ENCODE measurements around the gene FOXA2.
"Not testable (repeated sequence)": the region's sequence is repeated elsewhere in the genome, so short reads cannot be mapped to it uniquely, and the experiment has no call there.

Gene FOXA2

DNA sequence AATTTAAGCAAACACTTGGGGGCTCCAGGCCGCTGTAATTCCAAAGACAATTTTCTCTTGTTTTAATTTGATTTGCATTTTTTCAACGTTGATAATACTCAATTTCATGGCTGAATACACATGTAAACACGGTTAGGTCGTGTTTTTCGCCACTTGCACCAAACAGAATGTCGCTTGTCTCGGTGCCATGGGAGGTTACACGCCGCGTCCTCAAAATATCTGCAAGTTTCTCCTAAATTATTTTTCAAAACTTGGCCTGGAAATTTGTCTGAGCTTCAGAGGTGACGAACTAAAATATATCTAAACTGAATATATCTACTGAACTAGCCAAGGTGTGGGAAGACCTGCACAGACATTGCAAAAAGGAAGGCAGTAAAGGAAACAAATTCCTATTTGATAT lies 15.0 kb downstream of the FOXA2 start:
- DNase-seq (ENCODE audit: low read depth in 3 of 3, low spot score in 1 of 3), result no peak

DNA sequence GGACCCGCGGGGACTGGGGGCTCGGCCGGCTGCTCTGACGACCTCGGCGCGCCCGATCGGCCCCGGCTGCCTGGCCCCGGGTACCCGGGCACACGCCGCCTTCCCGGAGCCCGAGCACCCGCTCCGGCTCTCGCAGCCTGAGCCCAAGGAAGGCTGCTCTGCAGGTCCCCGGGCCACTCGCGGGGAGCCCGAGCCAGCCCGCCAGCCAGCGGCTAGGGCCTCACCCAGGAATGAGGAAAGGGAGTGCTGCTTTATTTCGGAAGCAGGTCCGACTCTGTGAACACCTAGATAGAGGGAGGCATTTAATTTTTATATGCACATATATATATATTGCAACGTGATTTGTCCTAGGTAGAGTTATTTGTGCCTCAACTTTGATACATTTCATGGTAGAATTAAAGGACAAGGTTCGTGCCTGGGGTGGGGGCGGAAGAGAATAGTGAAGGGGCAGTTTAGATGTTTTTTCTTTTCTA lies 15.5 kb downstream of the FOXA2 start:
- DNase-seq (ENCODE audit: low read depth in 3 of 3, low spot score in 1 of 3), result no peak

DNA sequence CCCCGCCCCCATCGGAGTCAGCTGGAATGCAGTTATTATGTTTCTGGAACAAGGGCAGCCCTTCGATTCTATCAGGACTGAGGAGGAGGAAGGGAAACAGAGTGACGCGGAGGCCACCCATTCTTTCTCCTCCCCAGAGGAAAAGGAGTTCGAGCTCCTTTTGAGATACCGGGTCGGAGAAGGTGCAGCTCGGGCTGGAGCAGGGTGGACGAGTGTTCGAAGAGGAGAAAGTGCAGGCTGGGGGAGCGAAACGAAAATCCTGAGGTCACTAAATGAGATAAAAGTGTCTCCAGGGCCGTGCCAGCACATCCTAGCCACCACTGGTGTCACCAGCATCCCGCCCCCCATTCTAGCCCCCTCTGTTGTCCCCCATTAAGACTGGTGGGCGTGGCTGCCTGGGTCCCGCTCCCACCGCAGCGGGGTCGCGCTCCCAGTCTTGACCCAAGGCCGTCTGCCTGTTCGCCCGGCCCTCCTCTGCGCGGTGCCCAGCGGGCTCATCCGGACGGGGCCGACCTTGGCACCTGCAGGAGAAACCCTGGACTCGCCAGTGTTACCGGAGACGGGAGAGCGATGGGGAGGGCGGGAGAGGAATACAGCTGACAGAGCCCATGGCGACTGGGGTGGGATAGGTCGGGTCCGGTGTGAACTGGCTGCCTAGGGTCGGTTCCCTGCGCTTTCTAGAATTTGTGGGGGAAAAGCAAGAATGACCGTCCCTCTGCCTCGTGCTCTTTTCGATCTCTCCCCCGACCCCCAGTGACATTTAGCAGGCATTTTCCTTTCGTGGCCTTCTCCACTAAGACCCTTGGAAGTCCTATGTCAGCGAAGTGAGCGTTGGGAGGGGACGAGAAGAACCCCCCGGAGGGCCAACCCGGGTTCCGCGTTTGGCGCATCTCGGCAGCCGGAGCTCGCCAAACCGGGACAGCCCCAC lies 16.2 kb downstream of the FOXA2 start:
- no peak for DNase-seq (ENCODE audit: low read depth in 3 of 3, low spot score in 1 of 3)

DNA sequence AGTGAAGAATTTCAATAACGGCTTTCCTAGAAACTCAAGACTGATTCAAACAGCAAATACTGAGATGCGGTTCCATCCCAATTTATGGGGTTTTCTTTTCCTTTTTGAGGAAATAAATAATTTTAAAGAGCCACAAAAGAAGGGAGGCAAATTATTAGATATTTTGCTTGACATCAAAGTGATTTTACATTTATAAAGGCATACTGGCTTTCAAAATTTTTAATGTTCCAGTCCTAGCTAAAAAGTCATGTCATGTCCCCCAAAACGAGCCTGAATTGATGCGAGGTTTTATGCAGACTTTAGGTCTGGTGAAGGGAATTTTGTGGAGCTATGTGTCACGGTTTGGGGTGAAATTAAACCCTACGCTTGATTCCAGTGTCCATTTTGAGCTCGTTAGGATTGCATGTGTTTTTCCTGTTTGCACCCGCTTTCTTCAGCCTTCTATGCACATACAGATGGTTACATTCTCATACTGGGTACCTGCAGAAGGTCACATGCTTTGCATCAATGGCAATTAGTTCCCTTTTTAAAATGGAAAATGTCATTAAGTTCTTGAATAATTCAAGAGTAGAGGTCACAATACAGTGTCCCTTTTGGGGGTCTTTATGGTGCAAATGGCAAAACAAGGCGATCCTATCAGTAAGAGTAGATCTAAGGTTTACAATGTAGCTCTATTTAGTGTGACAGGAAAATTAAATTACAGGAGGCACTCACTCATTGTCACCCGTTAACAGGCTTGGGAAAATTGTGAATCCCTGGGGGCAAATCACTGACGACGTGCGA lies 17.3 kb downstream of the FOXA2 start:
- DNase-seq (ENCODE audit: low read depth in 3 of 3, low spot score in 1 of 3), result no peak

DNA sequence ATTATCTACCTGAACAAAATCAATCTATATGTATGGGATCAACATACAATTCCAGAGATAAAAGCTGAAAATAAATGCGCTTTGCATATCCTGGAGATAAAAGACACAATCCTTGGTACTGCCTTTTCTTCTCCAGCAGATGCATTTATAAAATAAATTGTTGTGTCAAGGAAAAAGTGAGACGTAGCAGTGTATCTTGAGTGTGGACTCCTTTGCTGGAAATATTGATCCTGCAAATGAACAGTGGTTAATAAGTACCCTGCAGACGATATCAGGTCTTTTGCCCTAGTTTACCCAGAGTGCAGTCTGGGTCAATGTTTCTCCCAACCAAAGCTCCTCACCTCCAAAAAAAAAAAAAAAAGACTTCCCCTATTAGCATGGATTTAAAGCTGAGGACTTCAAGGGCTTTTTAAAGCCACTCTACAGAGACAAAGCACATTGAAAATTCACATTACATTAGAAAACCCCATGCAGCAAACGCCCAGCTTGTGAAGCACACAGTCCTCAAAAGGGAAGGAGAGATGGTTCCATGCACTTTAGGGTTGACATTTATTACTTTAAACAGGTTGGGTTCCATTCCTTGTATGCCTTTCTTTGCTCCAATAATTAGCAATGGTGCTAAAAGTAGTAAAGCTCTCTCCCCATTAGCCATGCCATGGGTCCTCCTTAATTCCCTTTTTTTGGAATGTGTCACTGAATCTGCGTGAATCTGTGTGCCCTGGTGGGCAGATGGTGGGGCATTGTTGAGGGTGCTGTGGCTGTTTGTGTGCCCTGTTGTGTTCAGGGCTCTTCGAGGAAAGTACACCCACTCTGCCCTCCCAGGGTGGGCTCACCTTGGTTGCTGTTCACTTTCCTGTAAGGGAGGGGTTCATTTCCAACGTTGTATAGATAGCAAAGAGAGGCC lies 21.1 kb downstream of the FOXA2 start:
- DNase-seq (ENCODE audit: low read depth in 3 of 3, low spot score in 1 of 3), result no peak

DNA sequence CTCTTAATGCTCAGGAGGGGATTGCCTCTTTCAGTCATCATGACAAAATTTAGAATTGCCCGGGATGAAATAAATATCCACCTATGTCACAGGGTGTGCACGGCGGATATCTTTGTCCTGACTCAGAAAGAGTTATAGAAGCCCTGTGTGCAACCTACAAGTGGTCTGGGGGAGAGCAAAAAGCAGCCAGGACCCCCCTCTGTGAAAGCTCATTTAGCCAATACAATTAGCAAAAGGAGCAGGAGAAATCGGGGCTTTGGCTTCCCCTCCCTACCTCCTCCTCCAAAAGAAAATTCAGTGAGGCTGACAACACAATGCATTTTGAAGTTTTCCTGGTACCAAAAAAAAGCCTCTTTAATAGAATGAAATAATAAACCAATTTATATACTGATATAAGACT lies 21.8 kb downstream of the FOXA2 start:
- no peak for DNase-seq (ENCODE audit: low read depth in 3 of 3, low spot score in 1 of 3)

DNA sequence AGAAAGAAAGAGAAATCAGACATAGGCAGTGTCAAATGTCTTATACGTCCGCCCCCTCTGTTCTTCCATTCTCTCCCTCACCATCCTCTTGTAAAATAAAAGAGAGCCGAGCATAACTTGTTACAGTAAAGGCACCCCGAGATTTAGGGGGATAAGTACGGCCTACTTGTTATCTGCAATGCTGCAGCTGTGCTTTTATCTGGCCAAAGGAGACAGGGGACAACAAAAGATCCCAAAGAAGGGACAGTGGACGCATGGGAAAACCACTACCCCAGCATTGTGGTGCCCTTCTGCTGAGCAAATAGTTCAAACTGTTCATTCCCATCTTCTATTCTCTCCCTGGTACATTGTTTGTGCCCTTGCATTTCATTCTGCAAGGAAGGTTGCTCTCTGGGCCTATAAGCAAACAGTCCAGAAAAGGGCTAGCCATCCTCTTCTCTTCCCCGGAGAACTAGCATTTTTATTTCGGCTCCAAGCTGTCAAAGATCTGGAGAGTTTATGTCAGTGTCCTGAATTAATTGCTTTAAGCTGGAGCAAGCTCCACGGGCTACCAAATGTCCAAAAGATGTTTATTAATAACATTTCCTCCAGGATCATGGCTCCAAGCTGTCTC lies 22.3 kb downstream of the FOXA2 start:
- DNase-seq (ENCODE audit: low read depth in 3 of 3, low spot score in 1 of 3), result no peak

DNA sequence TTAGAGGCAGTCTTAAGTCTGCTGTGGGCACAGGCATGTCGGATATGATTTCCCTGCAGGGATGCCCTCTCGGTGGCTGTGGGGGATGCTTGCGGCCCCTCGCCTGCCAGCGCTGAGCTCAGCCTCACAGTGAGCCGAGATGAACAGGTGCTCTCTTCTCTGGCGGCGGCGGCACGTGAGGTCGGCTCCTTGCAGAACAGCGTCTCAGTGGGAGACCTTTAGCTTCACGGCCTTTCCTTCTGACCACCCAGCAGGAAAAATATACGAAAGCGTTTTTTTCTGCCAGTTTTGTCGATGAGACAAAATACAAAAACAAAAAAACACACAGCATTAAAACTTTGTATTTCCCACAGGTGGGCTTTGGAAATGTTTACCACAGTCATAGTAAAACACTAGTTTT lies 23.6 kb downstream of the FOXA2 start:
- DNase-seq (ENCODE audit: low read depth in 3 of 3, low spot score in 1 of 3), result no peak

DNA sequence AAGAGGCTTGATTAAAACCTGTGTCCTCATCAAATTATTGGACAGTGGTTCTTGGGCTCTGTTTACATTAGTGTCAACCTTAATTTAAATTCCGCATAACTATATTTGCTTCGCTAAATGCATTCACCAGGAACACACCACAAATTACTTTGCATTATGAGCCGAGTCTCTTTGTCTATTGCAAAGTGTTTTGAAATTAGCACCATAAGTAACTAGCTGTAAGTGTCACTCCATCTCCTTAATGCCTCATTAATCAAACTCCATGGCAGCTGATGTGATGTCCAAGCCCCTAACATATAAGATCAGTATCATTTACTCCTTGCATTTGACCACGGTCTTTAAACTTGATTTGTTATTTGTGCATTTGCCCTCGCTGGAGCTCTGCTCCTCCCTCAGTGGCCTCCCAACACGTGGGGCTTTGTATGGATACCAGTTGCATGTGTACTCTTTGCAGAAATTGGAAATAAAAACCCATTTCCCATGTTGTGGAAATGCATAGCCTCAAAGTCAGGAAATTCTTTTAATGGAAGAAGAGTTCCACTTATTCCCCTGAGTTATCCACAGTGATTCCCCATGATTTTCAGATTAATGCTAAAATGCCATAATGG lies 24.6 kb downstream of the FOXA2 start:
- DNase-seq (ENCODE audit: low read depth in 3 of 3, low spot score in 1 of 3), result no peak

DNA sequence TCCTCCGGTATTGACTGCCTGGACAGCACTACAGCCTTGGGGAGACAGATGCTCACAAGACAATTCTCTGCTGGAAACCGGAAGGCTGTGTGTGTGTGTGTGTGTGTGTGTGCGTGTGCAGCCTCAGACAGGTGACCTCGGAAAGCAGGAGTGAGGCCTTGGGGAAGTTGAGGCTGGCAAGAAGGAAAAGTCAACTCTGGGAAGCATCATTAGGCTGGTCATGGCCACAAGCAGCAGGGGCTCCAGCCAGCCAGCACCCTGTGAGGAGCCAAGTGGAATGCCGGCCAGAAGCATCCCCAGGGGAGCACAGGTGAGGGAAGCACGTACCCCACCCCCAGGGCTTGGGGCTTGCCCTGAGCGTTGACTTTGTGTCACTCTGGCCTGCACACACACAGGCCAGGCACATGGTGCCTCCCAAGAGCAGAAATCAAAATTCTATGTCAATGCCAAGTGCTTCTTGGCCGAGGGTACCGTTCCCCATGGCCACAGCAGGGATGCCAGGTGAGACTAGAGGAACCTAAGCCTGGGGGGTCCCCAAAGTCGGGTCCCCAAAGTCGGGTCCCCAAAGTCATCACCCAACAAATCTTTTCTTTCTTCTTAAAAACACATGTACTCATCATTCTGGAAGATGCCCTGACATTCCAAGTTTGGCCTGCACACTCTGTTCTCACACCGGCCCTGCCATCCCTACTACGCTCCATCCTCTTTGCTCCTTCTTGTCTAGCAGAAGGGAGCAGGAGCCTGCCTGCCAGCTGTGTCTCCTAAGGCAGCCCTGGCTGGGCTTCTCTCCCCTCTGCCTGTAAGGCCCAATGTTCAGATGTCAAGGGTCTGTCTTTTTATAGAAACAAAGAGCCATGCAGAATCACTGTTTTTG lies 26.7 kb downstream of the FOXA2 start:
- DNase-seq (ENCODE audit: low read depth in 3 of 3, low spot score in 1 of 3), result no peak

DNA sequence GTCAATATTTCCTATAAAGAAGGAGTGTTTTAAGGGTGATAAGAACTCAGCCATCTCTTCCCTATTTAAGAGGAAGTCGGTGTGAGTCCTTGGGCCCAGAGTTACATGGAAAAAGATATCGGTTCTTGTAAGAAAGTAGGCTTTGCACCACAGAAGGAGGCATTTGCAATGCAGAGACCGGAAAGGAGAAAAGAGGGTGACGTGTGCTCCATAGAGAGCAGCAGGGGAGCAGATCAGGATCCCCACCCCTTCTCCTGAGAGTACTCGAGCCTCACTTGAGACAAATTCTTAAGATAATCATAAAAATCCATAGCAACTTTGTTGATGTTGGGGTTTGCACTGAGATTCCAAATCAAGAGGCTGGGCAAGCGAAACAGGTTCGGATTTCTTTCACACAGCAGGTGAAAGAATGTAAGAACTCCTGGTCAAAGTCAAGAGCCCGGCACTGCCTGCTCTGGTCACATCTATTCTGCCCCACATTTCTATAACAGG lies 27.8 kb downstream of the FOXA2 start:
- DNase-seq (ENCODE audit: low read depth in 3 of 3, low spot score in 1 of 3), result no peak

DNA sequence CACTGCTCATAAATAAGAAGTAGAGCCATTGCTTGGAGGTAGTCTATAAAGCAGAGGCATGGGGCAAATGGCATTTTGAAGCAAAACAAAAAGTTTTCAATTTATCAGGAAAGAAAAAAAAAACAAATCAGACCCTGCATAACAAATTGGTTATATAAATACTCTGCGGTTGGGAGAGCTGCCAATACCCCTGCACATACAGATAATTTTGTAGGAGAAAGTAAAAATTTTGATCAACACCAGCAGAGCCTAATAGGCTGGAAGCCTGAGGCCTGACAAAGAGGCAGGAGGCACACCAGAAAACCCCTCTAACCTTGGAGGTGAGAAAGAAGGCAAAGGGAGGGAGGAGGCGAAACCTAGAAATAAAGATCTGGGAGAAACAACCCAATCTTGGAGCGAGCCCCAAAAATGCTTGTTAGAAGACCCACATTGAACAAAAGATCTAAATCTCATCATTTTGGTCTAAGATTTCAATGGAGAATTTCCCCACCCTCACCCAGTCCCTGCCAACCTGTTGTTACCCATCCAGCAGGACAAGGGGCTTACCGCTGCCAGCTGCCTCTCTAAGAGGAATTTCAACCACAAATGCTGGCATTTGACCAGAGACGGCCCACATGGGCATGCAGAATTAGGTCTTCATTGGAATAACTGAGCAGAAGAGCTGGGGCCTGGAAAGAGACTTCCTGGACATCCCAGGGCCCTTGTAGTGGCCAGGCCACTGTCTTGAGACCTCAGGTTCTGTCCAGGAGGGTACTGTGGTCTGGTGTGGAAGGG lies 28.4 kb downstream of the FOXA2 start:
- DNase-seq (ENCODE audit: low read depth in 3 of 3, low spot score in 1 of 3), result no peak

DNA sequence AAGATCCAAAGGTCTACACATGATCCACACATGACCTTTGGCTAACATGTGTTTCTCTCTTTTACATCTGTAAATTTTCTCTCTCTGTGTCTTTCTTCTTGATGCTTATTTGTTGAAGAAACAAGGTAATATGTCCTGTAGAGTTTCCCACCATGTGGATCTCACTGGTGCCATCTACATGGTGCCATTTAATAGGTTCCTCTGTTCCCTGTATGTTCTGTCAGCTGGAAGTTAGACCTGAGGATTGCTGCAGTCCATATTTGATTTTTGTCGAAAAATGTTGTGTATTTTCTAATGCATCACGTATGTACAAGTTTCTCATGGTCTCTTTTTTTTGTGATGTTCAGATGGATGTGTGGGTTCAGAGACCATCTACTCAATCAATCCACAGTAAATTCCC lies 30.0 kb downstream of the FOXA2 start:
- DNase-seq (ENCODE audit: low read depth in 3 of 3, low spot score in 1 of 3), result no peak

DNA sequence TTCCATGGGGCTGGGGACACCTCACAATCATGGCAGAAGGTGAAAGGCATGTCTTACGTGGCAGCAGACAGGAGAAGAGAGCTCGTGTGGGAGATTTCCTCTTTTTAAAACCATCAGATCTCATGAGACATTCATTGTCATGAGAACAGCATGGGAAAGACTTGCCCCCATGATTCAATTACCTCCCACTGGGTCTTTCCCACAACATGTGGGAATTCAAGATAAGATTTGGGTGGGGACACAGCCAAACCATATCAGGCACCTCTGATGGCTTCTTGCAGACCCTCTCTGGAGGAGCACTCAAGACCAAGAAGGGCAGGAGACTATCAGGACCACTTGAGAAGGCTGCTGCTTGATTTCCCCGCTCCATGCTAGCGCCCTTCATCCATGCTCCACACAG lies 33.9 kb downstream of the FOXA2 start:
- DNase-seq (ENCODE audit: low read depth in 3 of 3, low spot score in 1 of 3), result not testable (repeated sequence)

DNA sequence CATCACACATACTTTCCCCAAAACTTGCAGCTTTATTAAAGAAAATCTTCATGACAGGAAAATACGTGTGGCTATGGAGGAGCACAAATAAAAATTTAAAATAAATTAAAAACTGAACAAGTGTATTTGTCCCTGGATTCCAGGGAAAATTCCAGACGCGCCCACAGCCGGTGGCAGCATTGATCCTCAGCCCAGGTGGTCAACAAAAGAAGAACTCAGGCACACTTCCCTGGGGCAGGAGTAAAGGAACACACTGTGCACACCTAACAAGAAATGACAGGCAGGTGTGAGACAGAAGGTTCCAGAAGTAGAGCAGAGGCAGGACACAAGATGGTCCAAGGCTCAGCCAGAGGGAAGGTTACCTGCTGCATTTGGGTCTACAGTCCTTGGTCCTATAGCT lies 36.3 kb downstream of the FOXA2 start:
- no peak for DNase-seq (ENCODE audit: low read depth in 3 of 3, low spot score in 1 of 3)

DNA sequence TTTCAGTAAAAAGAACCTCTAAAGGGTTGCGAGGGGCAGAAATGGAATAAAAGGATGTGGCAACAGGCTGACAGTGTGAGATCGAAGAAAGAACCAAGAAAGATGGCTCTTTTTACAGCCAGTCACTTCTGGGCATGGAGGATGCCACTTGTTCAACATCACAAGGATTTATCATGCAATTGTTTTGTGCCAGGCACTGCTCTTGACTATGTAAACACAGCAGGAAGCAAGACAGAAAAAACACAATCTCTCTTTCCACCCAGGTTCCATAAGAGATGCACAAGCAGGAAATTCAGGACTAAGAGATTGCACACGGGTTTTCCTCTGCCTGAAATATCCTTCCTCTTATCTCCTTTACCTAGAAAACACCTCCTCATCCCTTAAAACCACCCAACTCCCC lies 38.0 kb downstream of the FOXA2 start:
- no peak for DNase-seq (ENCODE audit: low read depth in 3 of 3, low spot score in 1 of 3)

DNA sequence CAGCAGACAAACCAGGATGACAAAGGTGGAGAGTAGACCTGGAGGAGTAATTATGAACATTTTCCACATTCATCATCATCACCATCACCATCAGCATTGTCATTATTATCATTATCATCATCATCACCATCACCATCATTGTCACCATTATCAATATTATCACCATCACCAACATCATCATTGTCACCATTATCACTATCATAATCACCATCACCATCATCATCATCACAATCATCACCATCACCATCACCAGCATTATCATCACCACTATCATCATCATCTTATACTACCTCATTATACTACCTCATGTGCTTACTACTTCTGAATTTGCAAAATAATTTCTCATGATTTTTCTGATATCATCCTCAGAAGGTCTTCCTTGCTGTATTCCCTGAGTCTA lies 39.3 kb downstream of the FOXA2 start:
- no peak for DNase-seq (ENCODE audit: low read depth in 3 of 3, low spot score in 1 of 3)

DNA sequence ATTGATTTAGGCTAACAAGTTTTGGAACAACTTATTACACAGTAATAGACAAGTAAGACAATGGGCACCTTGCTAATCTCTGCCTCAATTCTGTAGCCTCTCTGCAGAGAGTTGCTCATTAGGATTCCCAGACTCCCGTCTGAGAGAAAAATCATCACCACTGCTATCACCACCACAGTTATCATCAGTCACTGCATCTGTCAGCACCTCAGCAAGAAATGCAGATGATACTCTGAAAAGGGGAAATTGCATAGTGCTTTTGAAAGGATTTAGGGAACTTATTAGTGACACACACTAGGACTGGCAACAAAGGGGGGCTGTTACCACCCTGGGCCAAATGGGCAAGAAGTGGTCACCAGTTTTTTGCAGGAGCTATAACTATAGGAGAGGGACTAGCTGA lies 39.9 kb downstream of the FOXA2 start:
- no peak for DNase-seq (ENCODE audit: low read depth in 3 of 3, low spot score in 1 of 3)

DNA sequence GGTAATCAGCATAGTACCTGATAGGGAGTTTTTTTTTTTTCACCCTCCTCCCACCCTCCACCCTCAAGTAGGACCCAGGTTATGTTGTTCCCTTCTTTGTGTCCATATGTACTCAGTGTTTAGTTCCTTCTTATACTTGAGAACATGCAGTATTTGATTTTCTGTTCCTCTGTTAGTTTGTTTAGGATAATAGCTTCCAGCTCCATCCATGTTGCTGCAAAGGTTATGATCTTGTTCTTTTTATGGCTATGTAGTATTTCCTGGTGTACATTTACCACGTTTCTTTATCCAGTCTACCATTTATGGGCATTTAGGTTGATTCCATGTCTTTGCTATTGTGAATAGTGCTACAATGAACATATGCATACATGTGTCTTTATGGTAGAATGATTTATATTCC lies 41.9 kb downstream of the FOXA2 start:
- no peak for DNase-seq (ENCODE audit: low read depth in 3 of 3, low spot score in 1 of 3)
